ENCODE measurements around the gene PDGFRB. TPM values are rescaled to one million over a fixed set of nuclear protein-coding genes. Genes with fewer than 3 reads are reported as not detected.

PDGFRB gene
- total and polyA plus RNA-seq, 2 of the 4 experiments (the other 2 are of a cell fraction) = 108 to 124 TPM

DNA sequence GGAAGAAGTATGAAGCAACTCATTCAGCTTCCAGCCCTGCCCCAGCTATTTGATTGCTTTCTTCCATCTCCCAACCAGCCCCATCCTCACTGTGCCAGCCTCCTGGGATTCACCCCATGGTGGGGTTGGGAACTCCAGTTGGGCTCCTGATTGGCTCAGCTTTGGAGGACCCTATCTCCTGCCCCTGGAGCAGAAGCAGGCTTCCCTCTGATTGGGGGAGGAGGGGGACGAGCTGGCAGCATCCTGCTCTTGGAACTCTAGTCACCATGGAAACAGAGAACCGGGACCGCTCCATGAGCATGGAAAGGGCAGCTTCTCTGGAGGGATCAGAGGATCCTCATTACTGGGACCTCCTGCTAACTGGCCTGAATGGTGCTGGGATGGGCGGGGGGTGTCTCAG is 36.8 kb upstream of the PDGFRB start:
- ATAC-seq (ENCODE audit: low read depth) (no peak), DNase-seq (no peak)
- no peaks in the 10 kb centered on the region for H3K36me3 ChIP-seq (ENCODE audit: control insufficient read depth, insufficient read depth, low read length)
- no peak overlapping the region for H3K4me2 ChIP-seq (ENCODE audit: low read depth, low read length)
- peaks cover 2% of the 10 kb centered on the region; the same call in 1 of the 2 replicates for H3K4me1 ChIP-seq (ENCODE audit: control insufficient read depth, insufficient read depth, low read length)
- no peak overlapping the region for H2BK15ac ChIP-seq (ENCODE audit: low read depth, low read length)
- no peak overlapping the region for H2AFZ ChIP-seq (replicated peaks; ENCODE audit: low read length, poor library complexity)
- BruUV-seq (replicated peaks) = no TSS peak
- no peaks in the 10 kb centered on the region for H3K9me3 ChIP-seq (ENCODE audit: control insufficient read depth, insufficient read depth, low read length)
- no peak overlapping the region for H3K4me3 ChIP-seq (ENCODE audit: insufficient read depth, low read depth, low read length)
- no peaks in the 10 kb centered on the region for H4K20me1 ChIP-seq (ENCODE audit: insufficient read depth, low read length)
- peaks cover 88% of the 10 kb centered on the region for H3K27me3 ChIP-seq (ENCODE audit: control insufficient read depth, insufficient read depth, low read length)
- H2BK120ac ChIP-seq (ENCODE audit: low read depth, low read length) = no peak overlapping the region
- H4K8ac ChIP-seq (ENCODE audit: low read depth in 2 of 2, low read length in 2 of 2) = no peak overlapping the region
- H4K5ac ChIP-seq (ENCODE audit: low read depth, low read length) = no peak overlapping the region
- no peaks in the 10 kb centered on the region for H3K79me1 ChIP-seq (ENCODE audit: low read depth in 1 of 2, low read length in 2 of 2)
- H3K56ac ChIP-seq (ENCODE audit: extremely low read depth, insufficient read depth, low read length) = no peak overlapping the region
- H3K4ac ChIP-seq (ENCODE audit: low read depth, low read length) = no peak overlapping the region
- in situ Hi-C loops (cut with MboI; ENCODE audit: low sequenced_read_pairs) = no loop called here
- no peak overlapping the region for H3K27ac ChIP-seq (ENCODE audit: insufficient read depth, low read length)
- H2BK5ac ChIP-seq (ENCODE audit: low read depth, low read length, poor library complexity, severe bottlenecking) = no peak overlapping the region
- no peak overlapping the region for H3K18ac ChIP-seq (ENCODE audit: low read depth, low read length)
- ChIA-PET POLR2A (ENCODE audit: unreplicated experiment) (interaction anchor here (0.5 kb wide), 1 partner anchor 342 kb away, joined by 3 read pairs; no protein-coding TSS in a partner anchor), CTCF (no interaction called here)
- intact Hi-C loops (cut with micrococcal nuclease) = no loop called here
- H3K23ac ChIP-seq (ENCODE audit: low read depth, low read length) = no peak overlapping the region
- no peak overlapping the region for H2BK20ac ChIP-seq (ENCODE audit: low read depth, low read length)
- TF ChIP-seq MXI1 (IDR thresholded peaks at IDR 0.05; ENCODE audit: borderline replicate concordance, low read depth, low read length) (no peak), CEBPB (IDR thresholded peaks at IDR 0.05; ENCODE audit: low read depth, low read length) (no peak), BHLHE40 (IDR thresholded peaks at IDR 0.05; ENCODE audit: low read depth, low read length) (no peak)
- TF ChIP-seq, protein P1, sequence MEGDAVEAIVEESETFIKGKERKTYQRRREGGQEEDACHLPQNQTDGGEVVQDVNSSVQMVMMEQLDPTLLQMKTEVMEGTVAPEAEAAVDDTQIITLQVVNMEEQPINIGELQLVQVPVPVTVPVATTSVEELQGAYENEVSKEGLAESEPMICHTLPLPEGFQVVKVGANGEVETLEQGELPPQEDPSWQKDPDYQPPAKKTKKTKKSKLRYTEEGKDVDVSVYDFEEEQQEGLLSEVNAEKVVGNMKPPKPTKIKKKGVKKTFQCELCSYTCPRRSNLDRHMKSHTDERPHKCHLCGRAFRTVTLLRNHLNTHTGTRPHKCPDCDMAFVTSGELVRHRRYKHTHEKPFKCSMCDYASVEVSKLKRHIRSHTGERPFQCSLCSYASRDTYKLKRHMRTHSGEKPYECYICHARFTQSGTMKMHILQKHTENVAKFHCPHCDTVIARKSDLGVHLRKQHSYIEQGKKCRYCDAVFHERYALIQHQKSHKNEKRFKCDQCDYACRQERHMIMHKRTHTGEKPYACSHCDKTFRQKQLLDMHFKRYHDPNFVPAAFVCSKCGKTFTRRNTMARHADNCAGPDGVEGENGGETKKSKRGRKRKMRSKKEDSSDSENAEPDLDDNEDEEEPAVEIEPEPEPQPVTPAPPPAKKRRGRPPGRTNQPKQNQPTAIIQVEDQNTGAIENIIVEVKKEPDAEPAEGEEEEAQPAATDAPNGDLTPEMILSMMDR (conservative IDR thresholded peaks at IDR 0.05; ENCODE audit: low read depth, low read length) = no peak
- TF ChIP-seq, protein P2, sequence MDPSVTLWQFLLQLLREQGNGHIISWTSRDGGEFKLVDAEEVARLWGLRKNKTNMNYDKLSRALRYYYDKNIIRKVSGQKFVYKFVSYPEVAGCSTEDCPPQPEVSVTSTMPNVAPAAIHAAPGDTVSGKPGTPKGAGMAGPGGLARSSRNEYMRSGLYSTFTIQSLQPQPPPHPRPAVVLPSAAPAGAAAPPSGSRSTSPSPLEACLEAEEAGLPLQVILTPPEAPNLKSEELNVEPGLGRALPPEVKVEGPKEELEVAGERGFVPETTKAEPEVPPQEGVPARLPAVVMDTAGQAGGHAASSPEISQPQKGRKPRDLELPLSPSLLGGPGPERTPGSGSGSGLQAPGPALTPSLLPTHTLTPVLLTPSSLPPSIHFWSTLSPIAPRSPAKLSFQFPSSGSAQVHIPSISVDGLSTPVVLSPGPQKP (IDR thresholded peaks at IDR 0.05; ENCODE audit: borderline replicate concordance, low read depth, low read length) = no peak
- H2AK9ac ChIP-seq (replicated peaks; ENCODE audit: low read depth, low read length, poor library complexity) = no peak overlapping the region
- no peaks in the 10 kb centered on the region; the same call in 1 of the 2 replicates for H3K9me1 ChIP-seq (ENCODE audit: insufficient read depth, low read length)
- no CpG with 5 or more reads among the region's 4 CpGs for WGBS, 2 experiments (ENCODE audit: extremely low coverage in 2 of 2, insufficient read length in 1 of 2)
- no peak overlapping the region for H3K14ac ChIP-seq (replicated peaks; ENCODE audit: low read depth, low read length)
- H3K9ac ChIP-seq (ENCODE audit: low read depth, low read length) = no peak overlapping the region
- dilution Hi-C loops (cut with HindIII; ENCODE audit: low sequenced_read_pairs, unreplicated experiment) = no loop called here
- H4K91ac ChIP-seq (ENCODE audit: insufficient read depth, low read depth, low read length) = no peak overlapping the region
- no peak overlapping the region for H2AK5ac ChIP-seq (ENCODE audit: low read depth, low read length)
